Measurements from ENCODE around the gene TADA2B.

GRCh38 chr4:7017446-7018048 lies 25.6 kb upstream of the TADA2B start:
- TF ChIP-seq CTCF (IDR thresholded peaks at IDR 0.05) (no peak), EZH2 (IDR thresholded peaks at IDR 0.05; ENCODE audit: borderline replicate concordance, insufficient read depth, low read depth, low read length, poor library complexity, severe bottlenecking) (no peak)

Data from B cell (primary cell).